ENCODE data around the gene ROBO2.

Gene ROBO2

DNA sequence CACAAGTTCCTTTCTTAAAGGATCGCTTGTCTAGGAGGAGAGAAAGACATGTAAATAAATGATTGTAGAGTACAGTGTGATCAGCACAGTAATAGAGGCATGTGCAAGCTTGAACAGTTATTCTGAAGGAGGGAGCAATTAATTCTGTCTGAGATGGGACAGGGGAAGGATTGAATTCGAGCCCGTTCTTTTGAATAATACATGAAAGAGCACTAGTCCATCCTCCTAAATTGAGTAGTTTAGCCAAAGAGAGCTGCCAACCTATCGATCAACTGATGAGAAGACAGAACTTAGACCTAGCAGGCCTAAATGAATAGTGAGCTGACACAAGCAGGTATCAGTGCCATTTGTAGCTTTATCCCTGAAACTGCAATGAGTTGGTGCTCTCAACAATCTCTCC lies 142.4 kb downstream of the ROBO2 start:
- H3K4me3 ChIP-seq (replicated peaks; ENCODE audit: low read depth, low read length), result no peak overlapping the region
- no peak for DNase-seq (ENCODE audit: low read depth)
- TF ChIP-seq, protein P1, sequence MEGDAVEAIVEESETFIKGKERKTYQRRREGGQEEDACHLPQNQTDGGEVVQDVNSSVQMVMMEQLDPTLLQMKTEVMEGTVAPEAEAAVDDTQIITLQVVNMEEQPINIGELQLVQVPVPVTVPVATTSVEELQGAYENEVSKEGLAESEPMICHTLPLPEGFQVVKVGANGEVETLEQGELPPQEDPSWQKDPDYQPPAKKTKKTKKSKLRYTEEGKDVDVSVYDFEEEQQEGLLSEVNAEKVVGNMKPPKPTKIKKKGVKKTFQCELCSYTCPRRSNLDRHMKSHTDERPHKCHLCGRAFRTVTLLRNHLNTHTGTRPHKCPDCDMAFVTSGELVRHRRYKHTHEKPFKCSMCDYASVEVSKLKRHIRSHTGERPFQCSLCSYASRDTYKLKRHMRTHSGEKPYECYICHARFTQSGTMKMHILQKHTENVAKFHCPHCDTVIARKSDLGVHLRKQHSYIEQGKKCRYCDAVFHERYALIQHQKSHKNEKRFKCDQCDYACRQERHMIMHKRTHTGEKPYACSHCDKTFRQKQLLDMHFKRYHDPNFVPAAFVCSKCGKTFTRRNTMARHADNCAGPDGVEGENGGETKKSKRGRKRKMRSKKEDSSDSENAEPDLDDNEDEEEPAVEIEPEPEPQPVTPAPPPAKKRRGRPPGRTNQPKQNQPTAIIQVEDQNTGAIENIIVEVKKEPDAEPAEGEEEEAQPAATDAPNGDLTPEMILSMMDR (IDR thresholded peaks at IDR 0.05; ENCODE audit: low read length, missing control alignments), result no peak

DNA sequence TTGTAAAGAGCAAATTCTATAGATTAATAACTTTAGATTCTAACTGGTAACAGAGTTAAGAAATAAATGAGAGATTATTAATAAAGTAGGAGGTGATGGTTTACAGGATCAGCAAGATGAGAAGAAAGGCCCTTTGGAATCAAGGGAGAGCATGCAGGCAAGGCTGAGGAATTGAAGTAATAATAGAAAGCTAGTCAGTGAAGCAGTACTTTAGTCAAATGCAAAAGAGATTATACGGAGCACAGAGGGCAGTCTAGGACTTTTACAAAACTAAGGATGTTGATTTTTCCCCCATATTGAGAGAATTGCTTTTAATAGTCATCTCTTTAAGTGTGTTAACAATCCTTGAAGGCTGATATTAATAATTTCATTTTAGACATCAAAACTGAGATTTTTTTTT lies 146.4 kb downstream of the ROBO2 start:
- no peak overlapping the region for H3K4me3 ChIP-seq (replicated peaks; ENCODE audit: low read depth, low read length)
- TF ChIP-seq, protein P1 (IDR thresholded peaks at IDR 0.05; ENCODE audit: low read length, missing control alignments), result no peak

DNA sequence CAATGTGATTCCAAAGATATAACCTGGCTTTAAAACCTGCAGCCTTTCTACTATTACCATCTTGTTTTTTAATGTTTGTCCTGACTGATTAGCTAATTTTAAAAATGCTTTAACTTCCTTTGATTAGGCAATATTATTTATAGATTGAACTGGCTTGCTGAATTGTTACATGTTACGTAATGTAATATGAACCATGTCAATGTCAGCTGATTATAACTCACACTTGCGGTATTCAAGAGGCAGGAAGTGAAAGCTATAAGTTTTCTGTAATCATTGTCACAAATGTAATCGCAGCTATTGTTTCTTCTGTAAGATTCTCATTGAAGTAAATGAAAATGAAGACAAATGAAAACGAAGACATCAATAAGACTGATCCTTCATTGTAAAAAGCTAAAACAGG lies 146.8 kb downstream of the ROBO2 start:
- TF ChIP-seq, protein P1 (IDR thresholded peaks at IDR 0.05; ENCODE audit: low read length, missing control alignments), result no peak
- peak; percentile 23 for DNase-seq (ENCODE audit: low read depth)
- H3K4me3 ChIP-seq (replicated peaks; ENCODE audit: low read depth, low read length), result no peak overlapping the region

More for the DNA sequence above, 146.4 kb downstream of the ROBO2 start:
- DNase-seq (ENCODE audit: low read depth), result no peak

DNA sequence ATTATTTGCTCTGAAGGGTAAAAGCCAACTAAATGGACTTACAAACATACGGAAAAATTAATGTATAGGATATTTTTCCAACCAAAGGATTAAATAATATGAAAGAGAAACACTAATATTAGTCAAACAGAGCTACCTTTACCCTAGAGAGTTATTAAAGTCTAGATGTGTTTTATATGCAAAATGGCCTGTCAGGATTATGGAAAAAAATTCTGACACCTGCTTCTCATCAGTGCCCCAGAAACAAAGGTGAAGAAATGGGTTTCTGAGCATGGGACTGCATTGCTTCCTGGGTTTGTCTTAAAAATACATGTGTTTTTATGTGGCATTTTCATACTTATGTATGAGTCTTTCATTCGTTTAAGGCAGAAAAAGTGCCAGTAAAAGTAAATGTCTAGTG lies 148.3 kb downstream of the ROBO2 start:
- TF ChIP-seq, protein P1 (IDR thresholded peaks at IDR 0.05; ENCODE audit: low read length, missing control alignments), result no peak
- H3K4me3 ChIP-seq (replicated peaks; ENCODE audit: low read depth, low read length), result no peak overlapping the region
- DNase-seq (ENCODE audit: low read depth), result no peak

DNA sequence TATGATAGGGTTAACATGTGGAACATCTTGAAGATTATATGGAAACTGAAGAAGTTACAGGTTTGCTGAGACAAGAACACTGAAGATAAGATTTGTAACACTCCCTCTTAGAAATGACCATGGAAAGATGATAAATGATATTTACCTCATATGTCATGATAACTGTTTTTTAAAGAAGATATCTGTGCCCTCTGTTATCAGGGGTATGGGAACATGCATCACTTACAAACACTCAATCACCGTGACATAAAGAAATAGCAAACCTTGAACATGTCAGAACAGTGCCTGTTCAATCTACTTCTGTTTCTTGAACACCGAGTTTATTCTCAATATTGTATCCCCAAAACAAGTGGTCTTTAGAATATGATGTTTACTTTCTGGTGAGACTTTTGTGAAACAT lies 149.4 kb downstream of the ROBO2 start:
- TF ChIP-seq, protein P1 (IDR thresholded peaks at IDR 0.05; ENCODE audit: low read length, missing control alignments), result no peak
- no peak for DNase-seq (ENCODE audit: low read depth)
- H3K4me3 ChIP-seq (replicated peaks; ENCODE audit: low read depth, low read length), result no peak overlapping the region

DNA sequence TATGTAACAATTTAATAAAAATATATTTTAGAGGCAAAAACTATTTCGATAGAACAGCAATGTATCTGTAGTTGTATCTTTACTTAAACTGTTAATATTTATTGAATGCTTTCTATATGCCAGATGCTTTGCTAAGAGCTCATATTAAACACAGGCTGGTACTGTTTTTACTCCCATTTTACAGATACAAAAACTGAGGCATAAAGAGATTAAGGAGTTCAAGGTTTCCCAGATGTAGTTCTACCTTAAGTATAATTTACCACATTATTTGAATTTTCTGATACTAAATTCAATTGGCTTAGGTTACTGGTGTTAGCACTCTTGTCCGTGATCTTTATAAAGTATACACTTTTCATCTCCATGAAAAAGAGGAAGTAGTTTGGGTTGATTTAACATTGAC lies 149.8 kb downstream of the ROBO2 start:
- TF ChIP-seq, protein P1 (IDR thresholded peaks at IDR 0.05; ENCODE audit: low read length, missing control alignments), result no peak
- H3K4me3 ChIP-seq (replicated peaks; ENCODE audit: low read depth, low read length), result no peak overlapping the region
- no peak for DNase-seq (ENCODE audit: low read depth)

DNA sequence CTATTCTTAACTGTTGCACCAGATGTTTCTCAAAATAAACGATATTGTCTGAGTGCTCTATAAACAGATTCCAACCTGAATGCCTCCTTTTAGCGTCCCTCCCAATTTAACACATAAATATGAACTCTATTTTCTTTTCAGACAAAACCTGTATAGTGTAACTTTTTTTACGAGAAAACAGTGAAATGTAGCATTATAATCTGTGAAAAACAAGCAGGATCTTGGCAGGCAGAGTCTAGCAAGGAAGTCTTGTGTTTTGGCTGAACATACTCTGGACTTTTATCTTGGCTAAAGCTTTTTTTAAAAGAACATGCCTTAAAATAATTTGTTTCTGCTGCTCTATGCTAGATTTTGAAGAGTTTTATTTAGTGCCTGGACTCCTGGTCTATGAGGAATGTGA lies 150.5 kb downstream of the ROBO2 start:
- DNase-seq (ENCODE audit: low read depth), result no peak
- no peak overlapping the region for H3K4me3 ChIP-seq (replicated peaks; ENCODE audit: low read depth, low read length)
- TF ChIP-seq, protein P1 (IDR thresholded peaks at IDR 0.05; ENCODE audit: low read length, missing control alignments), result no peak

Measured in fibroblast of pulmonary artery (primary cell).